Heart right ventricle (tissue), 16 donors: ENCODE data around the gene TMPO. TPM values are rescaled to one million over a fixed set of nuclear protein-coding genes. Genes with fewer than 3 reads are reported as not detected.
"Not testable (repeated sequence)": the region's sequence is repeated elsewhere in the genome, so short reads cannot be mapped to it uniquely, and the experiment has no call there.

ENCODE experiments used
- ATAC-seq, 8 donors: fragments of 200-7000 bp; cut with Tn5 transposase; one replicate each; pipeline ENCODE4 v1.9.1; 2020; ENCODE audit warnings: mild to moderate bottlenecking in 8 of 8, moderate library complexity in 8 of 8, moderate number of reproducible peaks in 1 of 8
- DNase-seq, 2 donors: peaks; one replicate each; pipeline ENCODE4 v3.0.0-alpha.2; 2020
- H3K27ac ChIP-seq, 10 donors: fragments of 200-600 bp; sonication (generic) in 2 of 10; one replicate each; pipeline versions ENCODE4 v1.5.0 to v1.8.0; 2020 to 2022; ENCODE audit warnings: mild to moderate bottlenecking in 3 of 10
- H3K27me3 ChIP-seq, 7 donors: fragments of 200-600 bp; one replicate each; pipeline ENCODE4 v1.8.0; 2021 to 2022; ENCODE audit warnings: mild to moderate bottlenecking in 2 of 7
- H3K36me3 ChIP-seq, 9 donors: fragments of 200-600 bp; sonication (generic) in 1 of 9; one replicate each; pipeline versions ENCODE4 v1.5.0 to v1.8.0; 2020 to 2022; ENCODE audit warnings: mild to moderate bottlenecking in 2 of 9
- H3K4me1 ChIP-seq, 9 donors: fragments of 200-600 bp; sonication (generic) in 1 of 9; one replicate each; pipeline versions ENCODE4 v1.5.0 to v1.8.0; 2020 to 2022; ENCODE audit warnings: mild to moderate bottlenecking in 4 of 9
- H3K4me3 ChIP-seq, 10 donors: fragments of 200-600 bp; sonication (generic) in 2 of 10; one replicate each; pipeline versions ENCODE4 v1.5.0 to v1.8.0; 2020 to 2022; ENCODE audit warnings: mild to moderate bottlenecking in 7 of 10, moderate library complexity in 2 of 10
- H3K9me3 ChIP-seq, 11 donors: fragments of 200-600 bp in 10 of 11; sonication (generic) in 2 of 11; one replicate each; pipeline versions ENCODE4 v1.5.0 to v1.8.0; 2013 to 2022; ENCODE audit warnings: mild to moderate bottlenecking in 2 of 11, control low read depth in 1 of 11, moderate library complexity in 1 of 11
- WGBS, 2 donors: extraction: QIAGEN DNeasy Blood & Tissue Kit; methylation state at CpG; one replicate each; pipeline ENCODE4 v1.1.7; 2013; ENCODE audit warnings: inconsistent platforms in 1 of 2; 5-methylcytosine and 5-hydroxymethylcytosine counted together
- intact Hi-C, 10 donors: fragments of 100-400 bp; cut with DNase I; formaldehyde crosslinking; loops; one replicate each; pipeline versions ENCODE4 v1.11.1 to v1.14.2; 2022
- polyA plus RNA-seq, 2 donors: library from polyadenylated mRNA; stranded (reverse); fragments of 200-250 nt; gene quantifications; one replicate each; pipeline ENCODE4 v1.2.3, GENCODE V29; 2013
- total RNA-seq, 10 donors: library from RNA; stranded (reverse); fragmentation: NEBNext Ultra II Directional in 3 of 10; extraction: Animal tissue kit (Norgen Biotek cat#: 25700) in 3 of 10; gene quantifications; one replicate each; pipeline versions ENCODE4 v1.2.1 to v1.2.4, GENCODE V29; 2021 to 2023
- TF ChIP-seq, protein P1 (sequence below), 9 donors: fragments of 200-600 bp; sonication (generic) in 2 of 9; IDR thresholded peaks; one replicate each; pipeline versions ENCODE4 v1.5.0 to v1.8.0; 2021 to 2022; ENCODE audit warnings: antibody characterized with exemption in 9 of 9, mild to moderate bottlenecking in 5 of 9, moderate library complexity in 1 of 9
- donor health status: Arrhythmogenic right ventricular cardiomyopathy.
- donor health status: ischemic (EF 13 %, LVEDD 7.1; RV severe dilation, severe dysfunction).
- donor health status: healthy with polysubstance abuse.
- donor health status: DM: no; HTN: yes; CAD: no.
- donor health status: DM: no; HTN: no; CAD: no.
- donor health status: ischemic (EF 25% LVEDD 6.9; RV normal size, moderate dysfunction).
- donor health status: ischemic (EF 25% LVEDD 5.7; RV mildly dilated, moderate dysfunction).
- donor health status: healthy.
- donor health status: DM: yes; HTN: yes; CAD: no.
- donor health status: Ischemic cardiomyopathy.
- donor health status: ischemic (EF 35%, LVEDD 5.7; RV mildly dilated, moderate dysfunction).
- donor health status: nonischemic (EF 11% LVEDD 7.7; RV severe dilation, severe dysfunction).
- donor health status: DM: yes; HTN: yes; CAD: no.
- donor health status: PGD.
- donor health status: ischemic (EF 29% LVEDD 5.4; RV normal size, mild dysfunction).
- donor health status: nonischemic (EF 23%, LVEDD 6.1; RV moderate dilation, normal function).

The TMPO gene
- total and polyA plus RNA-seq, 12 donors = 9.1 to 27.6 (median 12.8) TPM

DNA sequence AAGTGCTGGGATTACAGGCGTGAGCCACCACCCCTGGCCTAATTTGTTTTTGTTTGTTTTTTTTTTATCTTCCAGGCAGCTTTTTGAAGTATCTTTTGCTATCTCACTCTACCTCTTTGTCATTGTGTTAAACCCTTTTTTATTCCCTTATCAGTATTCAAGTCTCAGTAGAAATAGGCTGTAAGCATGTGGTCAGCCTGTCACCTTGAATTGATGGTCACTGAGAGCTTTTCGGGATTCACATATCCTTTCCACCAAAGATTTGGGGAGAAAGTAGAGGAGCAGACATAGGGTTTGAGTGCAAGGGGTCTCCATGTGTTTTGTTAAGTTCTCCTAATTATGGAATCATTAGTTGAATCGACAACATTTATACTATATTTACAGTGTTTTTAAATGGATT is 36.4 kb downstream of the TMPO start:
- H3K9me3 ChIP-seq = no peaks in the 10 kb centered on the region
- peaks cover 0 to 55% (median 9%) of the 10 kb centered on the region in 9 donors for H3K36me3 ChIP-seq
- H3K4me3 ChIP-seq = no peak overlapping the region
- DNase-seq = no peak
- H3K27ac ChIP-seq = no peak overlapping the region
- no peaks in the 10 kb centered on the region for H3K27me3 ChIP-seq
- no peaks in the 10 kb centered on the region for H3K4me1 ChIP-seq
- TF ChIP-seq, protein P1, sequence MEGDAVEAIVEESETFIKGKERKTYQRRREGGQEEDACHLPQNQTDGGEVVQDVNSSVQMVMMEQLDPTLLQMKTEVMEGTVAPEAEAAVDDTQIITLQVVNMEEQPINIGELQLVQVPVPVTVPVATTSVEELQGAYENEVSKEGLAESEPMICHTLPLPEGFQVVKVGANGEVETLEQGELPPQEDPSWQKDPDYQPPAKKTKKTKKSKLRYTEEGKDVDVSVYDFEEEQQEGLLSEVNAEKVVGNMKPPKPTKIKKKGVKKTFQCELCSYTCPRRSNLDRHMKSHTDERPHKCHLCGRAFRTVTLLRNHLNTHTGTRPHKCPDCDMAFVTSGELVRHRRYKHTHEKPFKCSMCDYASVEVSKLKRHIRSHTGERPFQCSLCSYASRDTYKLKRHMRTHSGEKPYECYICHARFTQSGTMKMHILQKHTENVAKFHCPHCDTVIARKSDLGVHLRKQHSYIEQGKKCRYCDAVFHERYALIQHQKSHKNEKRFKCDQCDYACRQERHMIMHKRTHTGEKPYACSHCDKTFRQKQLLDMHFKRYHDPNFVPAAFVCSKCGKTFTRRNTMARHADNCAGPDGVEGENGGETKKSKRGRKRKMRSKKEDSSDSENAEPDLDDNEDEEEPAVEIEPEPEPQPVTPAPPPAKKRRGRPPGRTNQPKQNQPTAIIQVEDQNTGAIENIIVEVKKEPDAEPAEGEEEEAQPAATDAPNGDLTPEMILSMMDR (IDR thresholded peaks at IDR 0.05) = no peak
- ATAC-seq = no peak
- 96 to 97% methylated on average over 3 of the region's 3 CpGs for WGBS, 2 donors
- intact Hi-C loops = loop anchor here in 1 of 10 donors (10.0 kb wide), 1 partner anchor 443 kb away; no protein-coding TSS in a partner anchor

DNA sequence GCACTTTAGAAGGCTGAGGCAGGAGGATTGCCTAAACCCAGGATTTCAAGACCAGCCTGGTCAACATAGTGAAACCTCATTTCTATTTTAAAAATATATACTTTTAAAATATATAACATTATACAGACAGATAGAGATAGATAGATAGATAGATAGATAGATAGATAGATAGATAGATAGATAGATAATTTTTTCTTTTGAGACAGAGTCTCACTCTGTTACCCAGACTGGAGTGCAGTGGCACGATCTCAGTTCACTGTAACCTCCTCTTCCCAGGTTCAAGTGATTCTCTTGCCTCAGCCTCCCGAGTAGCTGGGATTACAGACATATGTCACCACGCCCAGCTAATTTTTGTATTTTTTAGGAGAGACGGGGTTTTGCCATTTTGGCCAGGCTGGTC is 42.7 kb downstream of the TMPO start:
- not testable (repeated sequence) for ATAC-seq, H3K9me3 ChIP-seq, H3K27ac ChIP-seq, H3K4me1 ChIP-seq, DNase-seq, H3K4me3 ChIP-seq, H3K36me3 ChIP-seq, H3K27me3 ChIP-seq
- intact Hi-C loops = loop anchor here in 1 of 10 donors (10.0 kb wide), 1 partner anchor 437 kb away; no protein-coding TSS in a partner anchor
- 91 to 93% methylated on average over 4 of the region's 4 CpGs for WGBS, 2 donors

DNA sequence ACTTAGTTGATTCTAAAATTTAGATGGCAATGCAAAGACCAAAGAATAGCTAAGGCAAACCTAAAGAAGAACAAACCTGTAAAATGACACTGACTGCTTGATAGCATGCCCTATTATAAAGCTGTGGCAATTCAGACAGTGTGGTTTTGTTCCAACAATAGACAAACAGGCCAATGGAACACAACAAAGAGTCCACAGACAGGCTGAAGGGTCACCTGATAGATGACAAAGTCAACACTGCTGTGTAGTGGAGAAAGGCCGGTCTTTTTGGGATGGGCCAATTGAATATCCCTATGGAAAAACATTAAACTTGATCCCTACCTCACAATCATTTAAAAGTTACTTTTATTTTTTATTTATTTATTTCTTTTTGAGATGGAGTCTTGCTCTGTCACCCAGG is 44.3 kb downstream of the TMPO start:
- intact Hi-C loops = loop anchor here in 3 of 10 donors (10.0 kb wide), 2 partner anchors 95 to 435 kb away; no protein-coding TSS in a partner anchor
- Histone ChIP-seq H3K36me3 (no peaks in the 10 kb centered on the region), H3K27ac (no peak overlapping the region), H3K4me1 (no peaks in the 10 kb centered on the region), H3K9me3 (peaks cover 0 to 8% (median 0%) of the 10 kb centered on the region in 11 donors), H3K27me3 (no peaks in the 10 kb centered on the region), H3K4me3 (no peak overlapping the region)
- DNase-seq (no peak), ATAC-seq (no peak)
- 0 to 96% methylated on average over 1 of the region's 1 CpG for WGBS, 2 donors
- TF ChIP-seq, protein P1 (IDR thresholded peaks at IDR 0.05) = no peak

DNA sequence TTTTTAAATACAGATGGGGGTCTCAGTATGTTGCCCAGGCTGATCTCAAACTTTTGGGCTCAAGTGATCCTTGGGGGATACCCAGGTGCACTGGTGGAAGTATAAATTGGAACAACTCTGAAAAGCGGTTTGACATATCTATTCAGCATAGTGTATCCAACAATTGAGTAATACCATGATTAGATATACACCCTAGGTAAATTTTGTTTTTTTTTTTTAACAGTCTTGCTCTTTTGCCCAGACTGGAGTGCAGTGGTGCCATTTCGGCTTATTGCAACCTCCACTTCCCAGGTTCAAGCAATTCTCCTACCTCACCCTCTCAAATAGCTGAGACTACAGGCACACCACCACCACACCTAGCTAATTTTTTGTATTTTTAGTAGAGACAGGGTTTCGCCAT is 46.5 kb downstream of the TMPO start:
- H3K36me3 ChIP-seq = no peaks in the 10 kb centered on the region
- TF ChIP-seq, protein P1 (IDR thresholded peaks at IDR 0.05) = no peak
- 91 to 97% methylated on average over 3 of the region's 3 CpGs for WGBS, 2 donors
- DNase-seq = no peak
- no peak overlapping the region for H3K27ac ChIP-seq
- H3K4me1 ChIP-seq = peaks cover 0 to 4% (median 0%) of the 10 kb centered on the region in 9 donors
- H3K9me3 ChIP-seq = peaks cover 0 to 8% (median 0%) of the 10 kb centered on the region in 11 donors
- intact Hi-C loops = loop anchor here in 3 of 10 donors (2.0 to 10.0 kb wide), 3 partner anchors 93 to 433 kb away; no protein-coding TSS in a partner anchor
- no peaks in the 10 kb centered on the region for H3K27me3 ChIP-seq
- no peak for ATAC-seq
- H3K4me3 ChIP-seq = no peak overlapping the region

DNA sequence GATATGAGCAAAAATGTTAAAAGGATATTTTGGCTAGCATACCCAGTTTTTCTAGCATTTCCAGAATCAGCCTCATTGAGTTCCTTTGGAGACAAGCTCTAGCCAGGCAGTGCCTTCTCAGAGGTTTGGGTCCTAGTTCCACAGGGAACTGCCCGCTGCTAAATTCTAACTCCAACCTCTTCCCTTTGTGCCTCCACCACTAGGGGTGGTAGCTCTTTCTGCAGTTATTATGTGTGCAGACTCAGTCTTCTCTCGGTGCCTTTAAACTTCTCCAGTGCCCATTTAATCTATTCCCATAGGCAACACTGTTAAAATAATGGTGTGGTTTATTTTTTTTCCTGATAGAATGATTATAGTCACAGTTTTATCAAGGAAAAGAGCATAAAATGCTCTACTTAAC is 56.6 kb downstream of the TMPO start:
- Histone ChIP-seq H3K9me3 (no peaks in the 10 kb centered on the region), H3K27ac (no peak overlapping the region), H3K4me1 (peaks cover 0 to 5% (median 0%) of the 10 kb centered on the region in 9 donors), H3K27me3 (no peaks in the 10 kb centered on the region), H3K4me3 (no peak overlapping the region), H3K36me3 (no peaks in the 10 kb centered on the region)
- ATAC-seq = peak in 2 of 8 donors; percentile 33 to 44
- TF ChIP-seq, protein P1 (IDR thresholded peaks at IDR 0.05) = peak in 4 of 9 donors; percentile 13 to 28 (median 18)
- intact Hi-C loops = loop anchor here in 2 of 10 donors (5.0 kb wide), 2 partner anchors 70 to 430 kb away; partner anchors contain the start of gene IKBIP (in 1 of the 2)
- no peak for DNase-seq
- WGBS, 2 donors = 71 to 81% methylated on average over 2 of the region's 2 CpGs
